ENCODE measurements around the gene SNRK. TPM values are rescaled to one million over a fixed set of nuclear protein-coding genes. Genes with fewer than 3 reads are reported as not detected.

SNRK gene
- total RNA-seq, 1 donor from 2014 or later: 29.7 TPM

GRCh38 chr3:43394041-43394554 lies 107.8 kb downstream of the SNRK start:
- Histone ChIP-seq H3K27me3 (ENCODE audit: control insufficient read depth, insufficient read depth, low read length) (no peaks in the 10 kb centered on the region), H3K4me3 (ENCODE audit: low read depth, low read length) (no peak overlapping the region), H3K36me3 (ENCODE audit: control insufficient read depth, insufficient read depth, low read length) (no peaks in the 10 kb centered on the region)
- DNase-seq (ENCODE audit: low read depth): no peak
- no peak for TF ChIP-seq CTCF (IDR thresholded peaks at IDR 0.05; ENCODE audit: insufficient read depth, low read length, severe bottlenecking)
- peak; percentile 52 for FAIRE-seq

- Histone ChIP-seq H3K27me3 (ENCODE audit: control insufficient read depth, insufficient read depth, low read length) (no peaks in the 10 kb centered on the region), H3K36me3 (ENCODE audit: control insufficient read depth, insufficient read depth, low read length) (no peaks in the 10 kb centered on the region), H3K4me3 (ENCODE audit: low read depth, low read length) (no peak overlapping the region)
- DNase-seq (ENCODE audit: low read depth): no peak
- no peak for FAIRE-seq
- no peak for TF ChIP-seq CTCF (IDR thresholded peaks at IDR 0.05; ENCODE audit: insufficient read depth, low read length, severe bottlenecking)
Measured at GRCh38 chr3:43399034-43399433, 112.7 kb downstream of the SNRK start.

- no peaks in the 10 kb centered on the region for H3K27me3 ChIP-seq (ENCODE audit: control insufficient read depth, insufficient read depth, low read length)
- no peaks in the 10 kb centered on the region for H3K36me3 ChIP-seq (ENCODE audit: control insufficient read depth, insufficient read depth, low read length)
- no peak overlapping the region for H3K4me3 ChIP-seq (ENCODE audit: low read depth, low read length)
- FAIRE-seq: no peak
- TF ChIP-seq CTCF (IDR thresholded peaks at IDR 0.05; ENCODE audit: insufficient read depth, low read length, severe bottlenecking): no peak
- no peak for DNase-seq (ENCODE audit: low read depth)
Measured at GRCh38 chr3:43400167-43400566, 113.8 kb downstream of the SNRK start.

Other genes starting within 250 kb of the SNRK start
- 8.2 TPM in 2 replicates for gene POMGNT2, start 180.5 kb upstream of the SNRK start, total RNA-seq

All from bronchial epithelial cell (primary cell).